NCI-H2227 (cell line): ENCODE results near the gene NNT.
"Not testable (repeated sequence)": the region's sequence is repeated elsewhere in the genome, so short reads cannot be mapped to it uniquely, and the experiment has no call there.

Source experiments
- DNase-seq: peaks from one replicate; lab custom pipeline; 2025; ENCODE audit not compliant: unreplicated experiment; lab: John Stamatoyannopoulos, UW

Gene NNT

GRCh38 chr5:43663916-43664315 is 60.9 kb downstream of the NNT start:
- DNase-seq: no peak

DNA sequence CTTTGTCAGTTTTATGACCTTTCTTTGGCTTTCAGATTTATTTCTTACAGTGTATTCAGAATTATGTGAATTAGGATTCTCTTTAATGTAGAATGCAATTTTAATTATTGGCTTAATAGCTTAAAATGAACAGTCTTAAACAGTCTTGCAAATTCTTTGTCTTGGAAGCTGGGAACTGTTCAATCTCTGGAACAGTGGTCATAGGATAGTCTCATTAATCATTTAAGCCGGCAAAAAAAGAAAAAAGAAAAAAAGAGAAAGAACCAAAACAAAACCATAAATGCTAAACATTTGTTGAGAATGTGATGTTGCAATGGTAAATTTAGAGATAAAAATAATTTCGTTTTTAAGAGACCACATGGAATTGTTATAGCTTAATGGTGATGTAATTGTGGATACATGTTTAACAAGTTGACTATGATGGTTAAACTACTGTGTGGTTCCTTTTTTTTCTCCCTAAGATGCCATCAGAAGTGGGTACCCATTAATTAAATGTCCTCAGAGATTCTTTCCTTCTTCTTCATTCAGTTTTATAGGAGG is 61.6 kb downstream of the NNT start:
- DNase-seq: no peak

- DNase-seq: not testable (repeated sequence)
Observed at GRCh38 chr5:43665749-43666148, 62.8 kb downstream of the NNT start.

GRCh38 chr5:43666728-43667127 is 63.7 kb downstream of the NNT start:
- not testable (repeated sequence) for DNase-seq

DNA sequence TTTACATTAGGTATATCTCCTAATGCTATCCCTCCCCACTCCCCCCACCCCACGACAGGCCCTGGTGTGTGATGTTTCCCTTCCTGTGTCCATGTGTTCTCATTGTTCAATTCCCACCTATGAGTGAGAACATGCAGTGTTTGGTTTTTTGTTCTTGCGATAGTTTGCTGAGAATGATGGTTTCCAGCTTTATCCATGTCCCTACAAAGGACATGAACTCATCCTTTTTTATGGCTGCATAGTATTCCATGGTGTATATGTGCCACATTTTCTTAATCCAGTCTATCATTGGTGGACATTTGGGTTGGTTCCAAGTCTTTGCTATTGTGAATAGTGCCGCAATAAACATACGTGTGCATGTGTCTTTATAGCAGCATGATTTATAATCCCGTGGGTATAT is 64.4 kb downstream of the NNT start:
- not testable (repeated sequence) for DNase-seq

GRCh38 chr5:43674536-43674935 is 71.6 kb downstream of the NNT start:
- DNase-seq: no peak

- DNase-seq: no peak
Observed at GRCh38 chr5:43675357-43675756, 72.4 kb downstream of the NNT start.

- DNase-seq: no peak
Observed at GRCh38 chr5:43676083-43676840, 73.3 kb downstream of the NNT start.

GRCh38 chr5:43677253-43677652 is 74.3 kb downstream of the NNT start:
- no peak for DNase-seq

- DNase-seq: no peak
Observed at GRCh38 chr5:43679214-43679613, 76.2 kb downstream of the NNT start.

DNA sequence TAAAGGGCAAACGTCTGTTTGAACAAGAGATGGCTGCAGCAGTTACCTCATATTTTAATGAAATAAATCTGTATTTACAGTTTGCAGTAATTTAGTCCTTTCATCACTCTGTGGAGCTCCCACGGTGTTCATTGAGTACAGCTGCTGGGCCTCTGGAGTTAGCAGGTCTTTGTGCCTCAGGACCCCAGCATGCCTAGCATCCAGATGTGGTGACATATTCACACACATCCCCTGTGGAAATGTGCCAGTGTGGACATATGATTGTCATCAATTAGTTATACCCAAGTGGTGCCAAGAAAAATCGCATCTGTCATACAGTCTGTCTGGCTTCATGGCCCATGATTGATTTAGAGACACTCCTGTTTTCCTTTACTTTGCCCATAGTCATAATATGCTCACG is 77.3 kb downstream of the NNT start:
- DNase-seq: no peak

DNA sequence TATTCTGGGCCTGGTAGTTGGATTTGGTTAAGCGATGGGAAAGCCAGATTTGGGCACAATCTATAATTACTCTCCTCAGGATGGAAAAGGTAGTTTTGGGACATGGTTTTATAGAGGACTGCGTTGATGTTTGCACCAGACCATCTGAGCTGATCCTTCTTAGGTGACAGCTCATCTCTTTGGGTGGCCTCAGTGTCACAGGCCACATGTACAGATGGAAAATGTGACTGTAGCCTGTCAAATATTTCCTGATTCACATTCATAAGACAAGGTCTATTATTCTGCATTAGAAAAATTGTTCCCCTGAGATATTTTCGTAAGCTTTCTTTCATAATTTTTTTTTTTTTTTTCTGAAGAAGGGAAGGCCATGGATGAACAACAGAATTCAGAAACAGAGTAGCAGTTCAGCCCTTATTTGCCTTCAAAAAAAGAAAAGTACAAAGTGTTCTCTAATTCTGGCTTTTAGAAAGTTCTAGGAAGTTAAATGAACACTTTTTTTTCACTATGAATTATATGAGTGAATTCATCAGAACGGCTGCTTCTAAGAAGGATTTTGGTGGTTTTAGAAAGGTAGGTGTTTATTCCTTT is 81.0 kb downstream of the NNT start:
- no peak for DNase-seq

- DNase-seq: no peak
Observed at GRCh38 chr5:43685252-43685950, 82.4 kb downstream of the NNT start.

DNA sequence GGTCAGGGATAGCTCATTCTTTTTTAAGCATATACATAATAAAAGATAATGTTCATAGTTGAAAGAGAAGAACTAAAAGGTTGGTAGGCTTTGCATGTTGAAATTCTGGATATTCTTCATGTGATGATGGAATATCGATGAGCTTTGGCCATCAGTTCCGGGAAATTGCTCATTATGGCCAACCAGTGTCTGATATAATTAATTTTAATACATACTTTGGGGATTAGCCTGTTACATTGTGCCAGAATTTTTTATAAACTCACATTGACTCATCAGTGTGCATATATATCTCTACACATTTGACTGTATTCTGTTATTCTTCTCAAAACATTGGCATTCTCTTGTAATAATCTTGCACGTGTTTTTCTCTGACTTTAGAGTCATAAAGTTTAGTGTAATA is 84.3 kb downstream of the NNT start:
- no peak for DNase-seq

DNA sequence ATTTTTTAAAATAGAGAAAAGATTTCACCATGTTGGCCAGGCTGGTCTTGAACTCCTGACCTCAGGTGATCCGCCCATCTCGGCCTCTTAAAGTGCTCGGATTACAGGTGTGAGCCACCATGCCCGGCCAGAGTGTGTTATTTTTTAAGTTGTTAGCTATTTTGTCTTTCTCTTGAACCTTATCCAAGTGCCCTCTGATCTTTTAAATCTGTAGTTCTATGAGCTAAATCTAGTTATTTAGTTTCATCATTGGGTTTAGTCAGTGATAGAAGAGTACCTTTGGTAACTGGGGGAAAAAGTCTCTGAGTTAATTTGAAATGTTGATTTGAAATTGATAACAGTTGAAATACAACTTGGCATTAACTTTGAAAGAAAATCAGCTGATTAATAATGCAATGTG is 88.3 kb downstream of the NNT start:
- no peak for DNase-seq

- DNase-seq: no peak
Observed at GRCh38 chr5:43691893-43692292, 88.9 kb downstream of the NNT start.

DNA sequence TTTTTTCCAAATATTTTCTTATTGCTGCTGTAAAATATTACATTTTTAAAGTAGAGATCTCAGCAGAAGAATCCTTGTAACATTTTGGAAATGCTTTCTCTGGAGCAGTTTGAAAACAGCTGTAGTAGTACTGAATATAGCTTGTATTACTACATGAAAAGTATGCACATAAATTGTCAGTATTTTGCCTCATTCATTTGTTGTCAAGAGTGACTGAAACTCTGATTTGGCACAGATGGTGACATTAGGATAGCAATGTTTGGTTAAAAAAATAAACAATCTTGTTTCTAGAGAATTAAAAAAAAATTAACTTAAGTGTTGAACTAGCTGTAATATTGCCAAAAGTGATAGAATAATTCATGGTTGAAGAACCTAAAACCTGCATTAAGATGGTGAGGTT is 90.4 kb downstream of the NNT start:
- no peak for DNase-seq

DNA sequence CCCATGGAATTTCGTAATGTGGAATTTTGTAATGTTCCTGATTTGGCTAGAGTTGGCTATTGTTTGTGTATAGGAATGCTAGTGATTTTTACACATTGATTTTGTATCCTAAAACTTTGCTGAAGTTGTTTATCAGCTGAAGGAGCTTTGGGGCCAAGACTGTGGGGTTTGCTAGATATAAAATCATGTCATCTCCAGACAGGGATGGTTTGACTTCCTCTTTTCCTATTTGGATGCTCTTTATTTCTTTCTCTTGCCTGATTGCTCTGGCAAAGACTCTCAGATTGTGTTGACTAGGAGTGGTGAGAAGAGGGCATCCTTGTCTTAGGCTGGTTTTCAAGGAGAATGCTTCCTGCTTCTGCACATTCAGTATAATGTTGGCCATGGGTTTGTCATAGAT is 91.0 kb downstream of the NNT start:
- DNase-seq: no peak

DNA sequence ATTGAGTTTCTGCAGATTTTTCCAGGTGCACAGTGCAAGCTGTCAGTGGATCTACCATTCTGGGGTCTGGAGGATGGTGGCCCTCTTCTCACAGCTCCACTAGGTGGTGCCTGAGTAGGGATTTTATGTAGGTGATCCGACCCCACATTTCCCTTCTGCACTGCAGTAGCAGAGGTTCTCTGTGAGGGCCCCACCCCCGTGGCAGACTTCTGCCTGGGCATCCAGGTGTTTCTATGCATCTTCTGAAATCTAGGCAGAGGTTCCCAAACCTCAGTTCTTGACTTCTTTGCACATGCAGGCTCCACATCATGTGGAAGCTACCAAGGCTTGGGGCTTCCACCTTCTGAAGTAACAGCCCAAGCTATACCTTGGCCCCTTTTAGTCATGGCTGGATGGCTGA is 93.5 kb downstream of the NNT start:
- not testable (repeated sequence) for DNase-seq

GRCh38 chr5:43699910-43700309 is 96.9 kb downstream of the NNT start:
- no peak for DNase-seq

DNA sequence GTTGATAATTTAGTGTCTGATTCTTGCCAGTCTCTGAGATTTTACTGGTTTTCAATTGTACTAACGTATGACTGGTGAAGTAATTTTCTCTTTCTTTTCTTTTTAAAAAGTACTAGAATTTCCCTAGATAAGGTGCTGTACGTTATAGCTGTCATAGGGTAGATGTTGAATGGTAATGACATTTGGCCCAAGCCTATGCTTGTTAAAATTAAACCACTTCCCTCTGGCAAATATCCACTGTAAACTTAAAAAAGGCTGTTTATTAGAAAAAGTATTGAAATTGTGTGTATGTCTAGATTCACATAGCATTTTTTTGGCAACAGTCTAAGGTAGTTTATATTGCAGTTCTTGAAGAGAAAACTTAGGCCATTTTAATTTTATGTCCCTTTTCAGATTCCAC is 97.6 kb downstream of the NNT start:
- no peak for DNase-seq

- DNase-seq: no peak
Observed at GRCh38 chr5:43701227-43701626, 98.2 kb downstream of the NNT start.
